BJ (cell line): ENCODE results near the gene KBTBD12. TPM values are rescaled to one million over a fixed set of nuclear protein-coding genes. Genes with fewer than 3 reads are reported as not detected.

Experiments
- CTCF ChIA-PET: fragments of 350-600 bp; formaldehyde crosslinking; extraction: SDS; loops from one replicate; lab custom pipeline; 2021; ENCODE audit warnings: antibody characterized with exemption, inconsistent platforms; lab: Yijun Ruan, JAX
- POLR2A ChIA-PET: fragments of 300-600 bp; sonication (Branson Sonifier 250); formaldehyde crosslinking; extraction: SDS; loops from one replicate; lab custom pipeline; 2021; ENCODE audit warnings: antibody characterized with exemption; lab: Charles Lee
- DNase-seq: peaks from one replicate; pipeline ENCODE4 v3.0.0-alpha.2; 2011; ENCODE audit warnings: low read depth
- H3K27me3 ChIP-seq: 2 replicates; pipeline ENCODE4 v1.6.0; 2011; ENCODE audit warnings: low read length; ENCODE audit not compliant: control insufficient read depth, insufficient read depth
- H3K36me3 ChIP-seq: 2 replicates; pipeline ENCODE4 v1.5.1; 2011; ENCODE audit warnings: low read length; ENCODE audit not compliant: control insufficient read depth, insufficient read depth
- H3K4me3 ChIP-seq: 2 replicates; pipeline ENCODE4 v1.5.1; 2011; ENCODE audit warnings: low read depth, mild to moderate bottlenecking, control low read depth, low read length
- polyA plus RNA-seq: library from polyadenylated mRNA; depleted of rRNA; stranded (reverse); fragments of >200 nt; gene quantifications from 2 replicates; pipeline ENCODE4 v1.2.3, GENCODE V29; 2011
- TF ChIP-seq, protein P1 (sequence below): IDR thresholded peaks from 2 replicates; pipeline ENCODE4 v1.5.1; 2011; ENCODE audit warnings: low read depth, mild to moderate bottlenecking, control low read depth, inconsistent platforms, low read length, moderate library complexity; ENCODE audit not compliant: insufficient read depth

The KBTBD12 gene
- polyA plus RNA-seq, 1 experiment = not detected

- H3K36me3 ChIP-seq = no peaks in the 10 kb centered on the region
- no peak overlapping the region for H3K4me3 ChIP-seq
- ChIA-PET CTCF (no interaction called here), POLR2A (no interaction called here)
- no peaks in the 10 kb centered on the region; the same call in 1 of the 2 replicates for H3K27me3 ChIP-seq
- DNase-seq = no peak
- TF ChIP-seq, protein P1, sequence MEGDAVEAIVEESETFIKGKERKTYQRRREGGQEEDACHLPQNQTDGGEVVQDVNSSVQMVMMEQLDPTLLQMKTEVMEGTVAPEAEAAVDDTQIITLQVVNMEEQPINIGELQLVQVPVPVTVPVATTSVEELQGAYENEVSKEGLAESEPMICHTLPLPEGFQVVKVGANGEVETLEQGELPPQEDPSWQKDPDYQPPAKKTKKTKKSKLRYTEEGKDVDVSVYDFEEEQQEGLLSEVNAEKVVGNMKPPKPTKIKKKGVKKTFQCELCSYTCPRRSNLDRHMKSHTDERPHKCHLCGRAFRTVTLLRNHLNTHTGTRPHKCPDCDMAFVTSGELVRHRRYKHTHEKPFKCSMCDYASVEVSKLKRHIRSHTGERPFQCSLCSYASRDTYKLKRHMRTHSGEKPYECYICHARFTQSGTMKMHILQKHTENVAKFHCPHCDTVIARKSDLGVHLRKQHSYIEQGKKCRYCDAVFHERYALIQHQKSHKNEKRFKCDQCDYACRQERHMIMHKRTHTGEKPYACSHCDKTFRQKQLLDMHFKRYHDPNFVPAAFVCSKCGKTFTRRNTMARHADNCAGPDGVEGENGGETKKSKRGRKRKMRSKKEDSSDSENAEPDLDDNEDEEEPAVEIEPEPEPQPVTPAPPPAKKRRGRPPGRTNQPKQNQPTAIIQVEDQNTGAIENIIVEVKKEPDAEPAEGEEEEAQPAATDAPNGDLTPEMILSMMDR = no peak
Measured at GRCh38 chr3:127955728-127956127, 40.7 kb downstream of the KBTBD12 start.

GRCh38 chr3:127959041-127959440 lies 44.0 kb downstream of the KBTBD12 start:
- Histone ChIP-seq H3K36me3 (no peaks in the 10 kb centered on the region), H3K27me3 (no peaks in the 10 kb centered on the region; the same call in 1 of the 2 replicates), H3K4me3 (no peak overlapping the region)
- ChIA-PET CTCF (interaction anchor here (0.7 to 4.4 kb wide), 9 partner anchors 9 to 384 kb away, joined by 3 to 26 read pairs (median 3); no protein-coding TSS in a partner anchor), POLR2A (interaction anchor here (0.8 kb wide), 1 partner anchor 9 kb away, joined by 3 read pairs; no protein-coding TSS in a partner anchor)
- TF ChIP-seq, protein P1 = no peak
- DNase-seq = no peak

GRCh38 chr3:127959873-127960272 lies 44.8 kb downstream of the KBTBD12 start:
- Histone ChIP-seq H3K27me3 (no peaks in the 10 kb centered on the region; the same call in 1 of the 2 replicates), H3K4me3 (no peak overlapping the region), H3K36me3 (no peaks in the 10 kb centered on the region)
- no peak for DNase-seq
- CTCF ChIA-PET = interaction anchor here (0.9 to 4.4 kb wide), 7 partner anchors 8 to 385 kb away, joined by 3 to 26 read pairs (median 5); no protein-coding TSS in a partner anchor
- TF ChIP-seq, protein P1 = peak; percentile 35; the same call in 1 of the 2 replicates
- POLR2A ChIA-PET = no interaction called here

GRCh38 chr3:127960421-127960965 lies 45.5 kb downstream of the KBTBD12 start:
- DNase-seq = no peak
- Histone ChIP-seq H3K36me3 (no peaks in the 10 kb centered on the region), H3K4me3 (no peak overlapping the region), H3K27me3 (no peaks in the 10 kb centered on the region; the same call in 1 of the 2 replicates)
- ChIA-PET POLR2A (no interaction called here), CTCF (interaction anchor here (0.9 to 4.4 kb wide), 6 partner anchors 11 to 385 kb away, joined by 3 to 26 read pairs (median 5); no protein-coding TSS in a partner anchor)
- TF ChIP-seq, protein P1 = no peak

DNA sequence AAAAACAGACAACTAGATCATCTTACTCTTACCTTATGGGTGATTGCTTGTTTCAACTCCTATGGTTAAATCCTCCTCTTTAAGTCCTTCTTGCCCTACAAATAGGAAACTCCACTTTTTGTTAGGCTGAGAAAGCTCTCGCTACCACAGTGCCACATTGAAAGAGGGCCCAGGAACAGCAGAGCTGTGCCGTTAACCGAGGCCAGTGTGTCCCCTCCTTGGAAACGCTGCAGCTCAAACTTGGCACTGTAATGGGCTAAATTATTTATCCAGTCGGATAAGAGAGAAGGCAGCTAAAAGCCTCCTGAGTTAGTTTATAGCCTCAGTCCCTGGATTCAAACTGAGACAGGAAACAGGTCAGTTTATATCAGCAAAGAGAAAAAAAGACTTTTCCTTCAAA lies 46.1 kb downstream of the KBTBD12 start:
- TF ChIP-seq, protein P1 = no peak
- POLR2A ChIA-PET = no interaction called here
- H3K27me3 ChIP-seq = peaks cover 3% of the 10 kb centered on the region; the same call in 1 of the 2 replicates
- H3K36me3 ChIP-seq = no peaks in the 10 kb centered on the region
- no peak for DNase-seq
- H3K4me3 ChIP-seq = no peak overlapping the region
- CTCF ChIA-PET = interaction anchor here (0.9 to 4.4 kb wide), 5 partner anchors 11 to 386 kb away, joined by 3 to 26 read pairs (median 5); no protein-coding TSS in a partner anchor
